GM12892 (cell line): Measurements from ENCODE around the gene CTTN.

Experiments
- DNase-seq: peaks from one replicate; pipeline ENCODE4 v3.0.0; 2011; ENCODE audit not compliant: insufficient read length
- FAIRE-seq: peaks from 2 replicates; lab custom pipeline; 2011; peaks lifted over from hg19 to GRCh38; lab: Jason Lieb, UNC
- POLR2A ChIP-seq: IDR thresholded peaks from 2 replicates; pipeline ENCODE4 v1.6.1; 2011; ENCODE audit warnings: low read depth, low read length, control low read depth
- POLR2AphosphoS5 ChIP-seq: IDR thresholded peaks from 2 replicates; pipeline ENCODE4 v1.6.1; 2011; ENCODE audit warnings: low read depth, low read length, control low read depth
- TAF1 ChIP-seq: IDR thresholded peaks from 2 replicates; pipeline ENCODE4 v1.6.1; 2011; ENCODE audit warnings: low read depth, mild to moderate bottlenecking, control low read depth, low read length, borderline replicate concordance

CTTN gene

GRCh38 chr11:70424765-70425344 is 26.5 kb downstream of the CTTN start:
- no peak for FAIRE-seq
- no peak for TF ChIP-seq POLR2A
- TF ChIP-seq POLR2AphosphoS5 = no peak
- no peak for TF ChIP-seq TAF1

GRCh38 chr11:70427436-70427835 is 29.1 kb downstream of the CTTN start:
- FAIRE-seq (no peak), DNase-seq (no peak)
- TF ChIP-seq POLR2AphosphoS5 = no peak
- TF ChIP-seq POLR2A = no peak
- TF ChIP-seq TAF1 = no peak

More at GRCh38 chr11:70424765-70425344, 26.5 kb downstream of the CTTN start:
- no peak for DNase-seq

GRCh38 chr11:70428701-70429427 is 30.5 kb downstream of the CTTN start:
- TF ChIP-seq TAF1 (no peak), POLR2AphosphoS5 (no peak)
- DNase-seq (no peak), FAIRE-seq (no peak)

GRCh38 chr11:70429428-70429705 is 31.0 kb downstream of the CTTN start:
- TF ChIP-seq POLR2A (no peak), POLR2AphosphoS5 (no peak), TAF1 (no peak)
- DNase-seq = no peak
- FAIRE-seq = no peak

GRCh38 chr11:70429724-70430521 is 31.6 kb downstream of the CTTN start:
- no peak for FAIRE-seq
- TF ChIP-seq POLR2A = no peak
- TF ChIP-seq POLR2AphosphoS5 = no peak
- TF ChIP-seq TAF1 = no peak

GRCh38 chr11:70430671-70431574 is 32.6 kb downstream of the CTTN start:
- DNase-seq = no peak
- TF ChIP-seq POLR2A (no peak), TAF1 (no peak)
- FAIRE-seq = no peak

More at GRCh38 chr11:70429724-70430521, 31.6 kb downstream of the CTTN start:
- DNase-seq = no peak

- DNase-seq = no peak
- no peak for FAIRE-seq
- TF ChIP-seq TAF1 (no peak), POLR2A (no peak), POLR2AphosphoS5 (no peak)
Observed at GRCh38 chr11:70431611-70432010, 33.3 kb downstream of the CTTN start.

- DNase-seq = no peak
- no peak for TF ChIP-seq POLR2AphosphoS5
- TF ChIP-seq POLR2A = no peak
- no peak for TF ChIP-seq TAF1
- no peak for FAIRE-seq
Observed at GRCh38 chr11:70432065-70432464, 33.7 kb downstream of the CTTN start.

- DNase-seq (no peak), FAIRE-seq (no peak)
- TF ChIP-seq TAF1 = no peak
- no peak for TF ChIP-seq POLR2A
- no peak for TF ChIP-seq POLR2AphosphoS5
Observed at GRCh38 chr11:70432580-70432979, 34.3 kb downstream of the CTTN start.

- TF ChIP-seq POLR2A (no peak), TAF1 (no peak), POLR2AphosphoS5 (no peak)
- no peak for DNase-seq
- FAIRE-seq = no peak
Observed at GRCh38 chr11:70433038-70433437, 34.7 kb downstream of the CTTN start.

GRCh38 chr11:70433526-70433925 is 35.2 kb downstream of the CTTN start:
- TF ChIP-seq POLR2AphosphoS5 = no peak
- TF ChIP-seq POLR2A = no peak
- TF ChIP-seq TAF1 = no peak
- DNase-seq (no peak), FAIRE-seq (no peak)
